ENCODE measurements around the gene MICAL2.

DNA sequence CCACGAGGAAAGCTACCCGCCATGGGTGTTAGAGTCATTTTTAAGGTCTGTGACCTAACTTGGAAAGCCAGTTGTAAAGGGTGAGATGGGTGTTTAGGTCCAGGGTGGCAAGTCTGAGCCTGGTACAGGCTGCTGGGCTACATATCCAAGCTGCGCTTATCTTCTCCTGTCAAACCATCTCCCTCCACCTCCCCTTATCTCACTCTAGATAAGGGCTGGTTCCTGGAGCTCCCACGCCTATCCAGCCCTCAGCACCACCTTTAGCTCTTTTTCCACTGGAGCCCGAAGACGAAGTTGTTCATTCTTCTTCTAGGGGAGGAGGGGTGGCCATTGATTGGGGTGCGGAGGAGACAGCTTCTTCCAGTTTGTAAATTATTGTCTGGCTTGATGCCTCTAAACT, 48.5 kb downstream of the MICAL2 start:
- TF ChIP-seq, protein P1, sequence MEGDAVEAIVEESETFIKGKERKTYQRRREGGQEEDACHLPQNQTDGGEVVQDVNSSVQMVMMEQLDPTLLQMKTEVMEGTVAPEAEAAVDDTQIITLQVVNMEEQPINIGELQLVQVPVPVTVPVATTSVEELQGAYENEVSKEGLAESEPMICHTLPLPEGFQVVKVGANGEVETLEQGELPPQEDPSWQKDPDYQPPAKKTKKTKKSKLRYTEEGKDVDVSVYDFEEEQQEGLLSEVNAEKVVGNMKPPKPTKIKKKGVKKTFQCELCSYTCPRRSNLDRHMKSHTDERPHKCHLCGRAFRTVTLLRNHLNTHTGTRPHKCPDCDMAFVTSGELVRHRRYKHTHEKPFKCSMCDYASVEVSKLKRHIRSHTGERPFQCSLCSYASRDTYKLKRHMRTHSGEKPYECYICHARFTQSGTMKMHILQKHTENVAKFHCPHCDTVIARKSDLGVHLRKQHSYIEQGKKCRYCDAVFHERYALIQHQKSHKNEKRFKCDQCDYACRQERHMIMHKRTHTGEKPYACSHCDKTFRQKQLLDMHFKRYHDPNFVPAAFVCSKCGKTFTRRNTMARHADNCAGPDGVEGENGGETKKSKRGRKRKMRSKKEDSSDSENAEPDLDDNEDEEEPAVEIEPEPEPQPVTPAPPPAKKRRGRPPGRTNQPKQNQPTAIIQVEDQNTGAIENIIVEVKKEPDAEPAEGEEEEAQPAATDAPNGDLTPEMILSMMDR (IDR thresholded peaks at IDR 0.05; ENCODE audit: low read depth, low read length), result no peak
- no peak for TF ChIP-seq EZH2phosphoT487 (IDR thresholded peaks at IDR 0.05; ENCODE audit: low read depth)
